Stimulated activated CD4-positive, alpha-beta T cell treated with anti-CD3 and anti-CD28 coated beads, Interleukin-1b, Interleukin-23, amount 100 ng/mL, for 48 hours (primary cell): ENCODE measurements around the gene TBCCD1.
"Not testable (repeated sequence)": the region's sequence is repeated elsewhere in the genome, so short reads cannot be mapped to it uniquely, and the experiment has no call there.

ENCODE experiments used
- DNase-seq: peaks from one replicate; pipeline ENCODE4 v3.0.0-alpha.2; 2020

The TBCCD1 gene

GRCh38 chr3:186517218-186517617 lies 49.9 kb downstream of the TBCCD1 start:
- DNase-seq: no peak

DNA sequence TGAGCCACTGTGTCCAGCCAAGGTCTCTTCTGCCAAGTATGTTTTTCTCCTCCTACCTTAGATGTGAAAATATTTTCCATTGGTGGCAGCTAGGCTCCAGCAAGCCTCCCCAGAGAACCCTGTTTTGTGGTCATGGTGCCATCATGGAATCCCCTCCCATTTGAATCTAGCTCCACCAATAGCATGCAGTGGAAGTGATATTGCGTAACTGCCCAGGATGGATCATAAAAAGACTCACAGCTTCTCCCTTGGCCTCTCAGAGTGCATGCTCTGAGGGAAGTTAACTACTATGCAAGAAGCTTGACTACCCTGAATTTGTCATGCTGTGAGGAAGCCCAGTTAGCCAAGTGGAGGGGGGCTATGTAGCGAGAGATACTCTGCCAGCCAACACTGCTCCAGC lies 50.5 kb downstream of the TBCCD1 start:
- DNase-seq: no peak

GRCh38 chr3:186515125-186515524 lies 52.0 kb downstream of the TBCCD1 start:
- DNase-seq: no peak

DNA sequence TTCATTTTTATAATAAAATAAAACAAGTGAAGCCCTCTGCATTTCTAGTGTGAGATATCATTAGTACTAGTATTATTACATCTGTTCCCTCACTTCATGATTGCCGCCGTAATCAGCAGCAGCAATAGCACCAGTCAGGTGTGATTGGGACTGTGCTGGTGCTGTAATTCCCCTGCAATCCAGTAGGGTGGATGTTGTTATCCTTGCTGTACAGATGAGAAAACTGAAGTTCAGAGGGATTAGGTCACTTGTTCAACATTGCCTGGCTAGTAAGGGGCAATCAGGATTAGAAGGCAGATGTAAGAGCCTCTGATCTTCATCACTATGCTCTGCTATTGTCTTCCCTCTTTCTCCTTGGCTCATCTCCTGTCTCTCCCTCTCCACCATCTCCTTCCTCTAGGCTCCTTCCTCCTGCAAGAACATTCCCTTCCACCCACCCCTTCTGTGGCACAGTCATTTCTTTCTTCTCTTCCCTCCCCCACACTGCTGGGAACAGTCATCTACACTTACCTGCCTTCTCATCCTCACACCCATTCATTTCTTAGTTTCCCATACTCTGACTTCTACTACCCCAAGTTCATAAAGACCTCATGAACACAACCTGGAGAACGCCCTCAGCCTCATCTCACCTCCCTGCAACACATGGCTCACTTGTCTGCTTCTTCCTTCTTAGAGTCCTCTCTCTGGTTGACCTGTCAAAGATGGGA lies 52.7 kb downstream of the TBCCD1 start:
- DNase-seq: peak; percentile 55

GRCh38 chr3:186513386-186513785 lies 53.8 kb downstream of the TBCCD1 start:
- no peak for DNase-seq

DNA sequence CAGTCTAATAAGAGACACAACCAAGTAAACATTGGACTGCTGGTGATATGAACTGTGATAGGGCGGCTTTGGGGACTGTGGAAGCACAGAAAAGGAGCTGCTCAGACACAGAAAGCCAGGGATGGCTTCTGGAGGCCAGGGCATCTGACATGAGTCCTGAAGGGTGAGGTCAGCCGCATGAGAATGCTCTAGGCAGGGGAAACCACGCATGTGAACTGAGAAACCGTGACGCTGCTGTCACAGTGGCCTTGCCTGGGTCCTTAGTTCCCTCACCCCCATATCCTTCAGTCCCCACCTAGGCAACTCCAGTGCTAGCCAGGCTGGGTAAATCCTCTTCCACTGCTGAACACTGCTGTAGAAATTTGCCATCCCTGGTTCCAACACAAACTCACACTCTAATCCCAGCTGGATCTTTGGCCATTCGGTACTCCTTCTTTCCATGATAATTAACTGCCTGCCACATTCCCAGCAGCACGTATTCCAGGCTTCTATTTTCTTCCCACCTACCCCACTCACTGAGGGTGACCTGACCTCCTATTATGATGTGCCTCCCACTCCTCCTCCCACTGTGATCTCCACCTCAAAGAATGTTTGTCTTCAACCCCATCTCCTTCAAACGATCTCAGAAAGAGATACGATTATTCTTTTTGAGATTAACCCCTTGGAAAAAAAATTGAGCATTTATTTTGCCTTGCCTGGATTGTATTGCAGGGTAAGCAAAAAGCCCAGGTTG lies 54.4 kb downstream of the TBCCD1 start:
- DNase-seq: no peak

DNA sequence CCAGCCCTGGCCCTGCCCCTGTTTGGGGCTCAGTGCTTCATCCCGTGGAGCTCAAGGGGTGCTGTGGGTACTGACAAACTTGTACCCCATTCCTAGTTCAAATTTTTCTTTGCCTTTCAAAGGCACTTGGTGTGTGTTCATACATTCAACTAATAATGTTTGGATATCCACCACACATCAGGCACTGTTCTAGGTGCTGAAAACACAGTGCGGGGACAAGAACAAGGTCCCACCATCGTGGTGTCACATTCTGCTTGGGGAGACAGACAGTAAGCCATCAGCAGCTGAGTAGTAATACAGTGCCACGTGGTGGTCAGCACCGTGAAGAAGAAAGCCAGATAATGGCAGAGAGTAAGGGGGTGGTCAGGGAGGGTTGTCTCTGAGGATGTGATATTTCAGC lies 55.4 kb downstream of the TBCCD1 start:
- DNase-seq: no peak

- DNase-seq: peak; percentile 40
Measured at GRCh38 chr3:186511245-186511644, 55.9 kb downstream of the TBCCD1 start.

GRCh38 chr3:186510374-186511079 lies 56.6 kb downstream of the TBCCD1 start:
- DNase-seq: peak; percentile 40

DNA sequence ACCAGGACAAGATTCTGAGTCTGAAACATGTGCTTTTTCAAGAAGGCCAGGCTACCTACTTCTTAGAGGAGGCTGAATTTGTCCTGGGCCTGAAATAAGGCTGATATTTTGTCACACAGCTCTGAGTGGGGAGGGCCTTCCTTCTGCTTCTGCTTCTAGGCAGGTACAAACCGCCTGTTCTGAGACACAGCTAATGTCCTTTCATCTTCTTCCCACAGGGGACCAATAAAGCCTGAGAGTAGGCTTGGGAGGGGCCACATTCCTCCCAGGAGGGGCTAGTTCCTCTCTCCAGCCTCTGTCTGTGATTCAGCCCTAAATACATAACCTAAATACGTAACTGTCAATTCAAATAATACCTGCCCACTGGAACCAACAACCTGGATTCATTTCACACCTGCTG lies 57.7 kb downstream of the TBCCD1 start:
- no peak for DNase-seq

- peak; percentile 81 for DNase-seq
Measured at GRCh38 chr3:186506857-186507256, 60.3 kb downstream of the TBCCD1 start.

DNA sequence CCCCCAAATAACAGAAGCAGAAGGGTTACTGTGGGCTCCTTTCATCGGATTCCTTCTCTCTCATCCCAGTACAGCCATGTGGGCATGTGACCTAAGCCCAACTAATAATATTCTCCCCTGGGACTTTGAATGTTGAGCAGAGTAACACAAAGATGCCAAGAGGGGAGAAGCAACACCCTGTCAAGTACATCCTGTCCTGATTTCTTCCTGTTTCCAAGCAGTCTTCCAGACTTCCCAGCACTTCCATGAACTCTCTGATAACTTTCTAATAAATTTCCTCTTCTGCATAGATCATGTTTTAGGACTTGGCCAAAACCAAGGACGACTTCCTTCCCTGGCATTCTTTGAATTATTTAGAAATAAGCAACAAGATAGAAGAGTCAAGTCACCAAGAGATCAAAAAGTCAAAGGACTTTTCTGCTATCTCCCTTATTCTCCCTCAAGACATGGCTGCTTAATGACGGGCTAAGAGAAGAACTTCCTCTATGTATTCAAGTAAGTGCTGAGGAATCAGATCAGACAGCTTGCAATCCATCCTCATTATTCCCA lies 60.9 kb downstream of the TBCCD1 start:
- no peak for DNase-seq

DNA sequence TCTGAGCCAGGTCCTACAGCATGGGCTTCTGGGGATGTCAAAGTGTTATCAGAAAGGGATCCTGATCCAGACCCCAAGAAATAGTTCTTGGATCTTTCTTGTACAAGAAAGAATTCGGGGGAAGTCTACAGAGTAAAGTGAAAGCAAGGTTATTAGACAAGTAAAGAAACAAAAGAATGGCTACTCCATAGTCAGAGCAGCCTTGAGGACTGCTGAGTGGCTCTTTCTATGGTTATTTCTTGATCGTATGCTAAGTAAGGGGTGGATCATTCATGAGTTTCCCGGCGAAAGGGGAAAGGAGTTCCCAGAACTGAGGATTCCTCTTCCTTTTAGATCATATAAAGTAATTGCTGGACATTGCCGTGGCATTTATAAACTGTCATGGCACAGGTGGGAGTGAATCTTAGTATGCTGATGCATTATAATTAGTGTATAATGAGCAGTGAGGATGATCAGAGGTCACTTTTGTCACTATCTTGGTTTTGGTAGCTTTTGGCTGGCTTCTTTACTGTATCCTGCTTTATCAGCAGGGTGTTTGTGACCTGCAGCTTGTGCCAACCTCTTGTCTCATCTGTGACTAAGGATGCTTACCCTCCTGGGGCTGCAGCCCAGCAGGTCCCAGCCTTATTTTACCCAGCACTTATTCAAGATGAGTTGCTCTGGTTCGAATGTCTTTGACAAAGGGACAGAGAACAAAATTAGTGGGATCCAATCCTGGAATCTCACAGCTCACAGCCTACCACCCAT lies 64.0 kb downstream of the TBCCD1 start:
- DNase-seq: no peak

DNA sequence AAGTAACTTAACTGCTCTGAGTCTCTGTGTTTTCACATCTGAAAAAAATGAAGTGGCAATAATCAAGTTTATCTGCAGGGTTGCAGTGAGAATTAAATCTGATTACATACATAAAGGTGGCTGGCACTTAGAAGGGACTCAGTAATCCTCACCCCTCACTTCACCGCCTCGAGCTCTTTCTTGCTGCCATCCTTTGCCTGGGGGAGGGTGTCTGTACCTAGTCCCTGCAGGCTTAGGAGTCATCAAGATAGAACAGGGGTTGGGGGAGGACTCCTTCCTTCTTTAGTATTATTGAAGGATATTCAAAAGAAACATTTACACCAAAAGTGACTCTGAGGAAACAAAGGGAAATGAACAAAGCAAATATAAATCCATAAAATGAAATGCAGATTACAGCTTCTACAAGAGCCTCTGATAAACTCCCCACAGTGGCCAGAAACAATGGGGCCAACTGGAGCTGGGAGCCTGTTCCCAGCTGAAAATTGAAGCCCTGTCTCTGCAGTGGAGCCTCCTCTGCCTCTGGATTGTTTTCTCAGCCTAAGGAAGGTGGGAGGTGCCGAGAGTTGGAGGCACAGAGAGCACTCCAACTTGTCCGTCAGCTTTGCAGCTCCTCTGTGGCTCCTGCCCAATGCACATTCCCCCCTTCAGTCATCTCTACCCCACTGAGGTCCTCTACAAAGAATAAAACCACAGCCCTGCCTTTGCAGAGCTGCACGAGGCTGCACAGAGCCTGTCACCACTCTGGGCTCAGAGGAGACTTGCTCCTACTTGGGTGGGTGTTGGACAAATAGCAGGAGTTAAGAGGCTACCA lies 64.8 kb downstream of the TBCCD1 start:
- DNase-seq: no peak

DNA sequence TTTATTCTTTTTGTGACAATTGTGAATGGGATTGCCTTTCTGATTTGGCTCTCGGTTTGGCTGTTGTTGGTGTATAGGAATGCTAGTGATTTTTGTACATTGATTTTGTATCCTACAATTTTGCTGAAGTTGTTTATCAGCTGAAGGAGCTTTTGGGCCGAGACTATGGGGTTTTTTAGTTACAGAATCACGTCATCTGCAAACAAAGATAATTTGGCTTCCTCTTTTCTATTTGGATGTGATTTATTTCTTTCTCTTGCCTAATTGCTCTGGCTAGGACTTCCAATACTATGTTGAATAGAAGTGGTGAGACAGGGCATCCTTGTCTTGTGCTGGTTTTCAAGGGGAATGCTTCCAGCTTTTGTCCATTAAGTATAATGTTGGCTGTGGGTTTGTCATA lies 67.2 kb downstream of the TBCCD1 start:
- DNase-seq: not testable (repeated sequence)

GRCh38 chr3:186498022-186498421 lies 69.1 kb downstream of the TBCCD1 start:
- DNase-seq: not testable (repeated sequence)

DNA sequence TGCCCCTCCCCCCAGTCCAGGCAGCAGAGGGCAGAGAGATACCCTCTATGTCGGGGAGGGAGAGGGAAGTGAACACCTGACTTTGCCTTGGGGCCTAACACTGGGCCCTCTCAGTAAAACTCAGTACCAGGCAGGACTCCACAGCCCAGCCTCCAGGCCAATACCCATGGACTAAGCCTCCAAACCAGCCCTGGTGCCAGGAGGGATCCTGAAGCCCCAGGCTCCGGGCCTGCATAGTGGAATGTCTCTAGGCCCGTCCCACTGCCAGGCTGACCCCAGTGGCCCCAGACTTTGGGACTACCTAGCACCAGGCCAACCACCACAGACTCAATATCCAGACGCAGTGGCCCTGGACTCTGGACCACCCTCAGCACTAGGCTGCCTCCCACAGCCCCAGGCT lies 69.5 kb downstream of the TBCCD1 start:
- no peak for DNase-seq

- no peak for DNase-seq
Measured at GRCh38 chr3:186496635-186497034, 70.5 kb downstream of the TBCCD1 start.
